GM19468 (cell line): ENCODE measurements around the gene RASSF7.

Experiments
- ATAC-seq: cut with Tn5 transposase; IDR thresholded peaks from one replicate; pipeline ENCODE4 v1.9.1; 2021; ENCODE audit warnings: mild to moderate bottlenecking, moderate library complexity, moderate number of reproducible peaks; ENCODE audit not compliant: unreplicated experiment; ENCODE audit errors: extremely low read depth

Gene RASSF7

GRCh38 chr11:550021-550745 is 10.6 kb upstream of the RASSF7 start:
- no peak for ATAC-seq

- ATAC-seq, result no peak
Observed at GRCh38 chr11:550746-551085, 10.1 kb upstream of the RASSF7 start.

DNA sequence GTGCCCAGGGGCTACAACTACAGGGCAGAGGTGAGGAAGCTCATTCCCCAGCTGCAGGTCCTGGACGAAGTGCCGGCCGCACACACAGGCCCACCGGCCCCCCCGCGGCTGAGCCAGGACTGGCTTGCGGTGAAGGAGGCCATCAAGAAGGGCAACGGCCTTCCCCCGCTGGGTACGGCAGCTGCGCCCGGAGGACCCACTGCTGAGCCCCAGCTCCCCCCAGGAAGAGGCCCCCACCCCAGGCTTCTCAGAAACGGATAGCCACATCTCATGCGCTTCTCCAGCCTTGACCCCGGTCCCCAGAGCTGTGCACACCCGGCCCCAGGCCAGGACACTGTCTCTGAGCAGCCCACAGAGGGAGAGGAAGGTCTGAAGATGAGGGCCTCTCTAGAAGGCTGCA is 9.6 kb upstream of the RASSF7 start:
- ATAC-seq, result no peak

DNA sequence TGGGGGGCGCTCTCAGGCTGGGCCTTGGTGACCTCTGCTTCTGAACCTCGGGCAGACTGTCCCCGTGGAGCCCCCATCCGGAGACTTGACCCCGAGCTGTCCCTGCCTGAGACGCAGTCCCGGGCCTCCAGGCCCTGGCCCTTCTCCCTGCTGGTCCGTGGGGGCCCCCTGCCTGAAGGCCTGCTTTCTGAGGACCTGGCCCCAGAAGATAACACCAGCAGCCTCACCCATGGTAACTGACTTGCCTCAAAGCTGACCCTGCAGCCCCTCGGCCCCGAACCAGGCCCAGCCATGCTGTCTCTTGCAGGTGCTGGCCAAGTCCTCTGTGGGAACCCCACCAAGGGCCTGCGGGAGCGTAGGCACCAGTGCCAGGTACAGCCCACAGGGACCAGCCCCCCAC is 9.2 kb upstream of the RASSF7 start:
- ATAC-seq, result no peak

DNA sequence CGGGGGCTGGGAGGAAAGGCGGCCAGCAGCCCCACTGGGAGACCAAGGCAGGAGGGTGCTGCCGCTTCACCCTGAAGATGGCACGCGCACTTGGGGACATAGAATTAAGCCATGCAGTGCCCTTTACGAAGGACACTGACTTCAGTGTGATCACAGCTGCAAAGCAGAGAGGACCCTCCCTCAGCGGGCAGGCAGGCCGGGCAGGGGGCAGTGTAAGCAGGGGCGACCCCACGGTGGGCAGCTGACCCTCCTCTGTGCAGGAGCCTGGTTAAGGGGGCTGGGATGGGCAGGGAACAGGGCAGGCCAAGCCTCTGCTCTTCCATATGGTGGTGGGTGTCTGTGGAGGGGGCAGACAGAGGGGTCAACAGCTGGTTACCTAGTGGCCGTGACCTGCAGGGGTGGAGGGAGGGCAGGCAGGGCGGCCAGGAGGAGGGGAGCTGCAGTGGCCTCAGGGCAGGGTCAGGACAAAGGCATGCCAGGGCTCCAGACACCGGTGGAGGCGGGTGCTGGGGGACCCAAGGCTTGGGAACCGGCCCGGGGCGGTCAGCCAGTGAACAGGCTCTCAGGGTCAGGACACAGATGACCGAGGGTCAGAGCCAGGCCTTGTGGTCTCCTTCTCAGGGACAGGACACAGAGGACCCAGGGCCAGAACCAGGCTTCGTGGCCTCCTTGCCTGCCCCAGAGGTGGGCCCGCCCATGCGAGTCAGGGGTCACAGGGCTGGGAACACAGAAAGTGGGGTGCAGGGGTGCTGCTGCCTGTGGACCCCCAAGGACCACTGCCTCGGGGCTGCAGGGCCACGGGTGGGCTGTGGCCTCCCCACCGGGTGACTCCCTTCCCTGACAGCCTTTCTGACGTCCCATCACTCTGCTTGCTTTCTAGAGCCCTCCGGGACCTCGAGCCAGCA is 7.4 kb upstream of the RASSF7 start:
- no peak for ATAC-seq

DNA sequence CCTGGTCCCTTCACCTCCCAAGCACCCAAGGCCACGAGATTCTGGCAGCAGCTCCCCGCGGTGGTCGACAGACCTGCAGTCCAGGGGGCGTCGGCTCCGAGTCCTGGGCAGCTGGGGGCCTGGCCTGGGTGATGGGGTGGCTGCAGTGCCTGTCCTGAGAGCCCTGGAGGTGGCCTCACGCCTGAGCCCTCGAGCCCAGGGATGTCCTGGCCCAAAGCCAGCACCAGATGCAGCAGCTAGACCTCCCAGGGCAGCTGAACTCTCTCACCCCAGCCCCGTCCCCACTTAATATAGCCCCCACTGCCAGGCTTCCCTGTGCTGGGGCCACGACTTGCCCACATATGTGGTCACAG is 6.8 kb upstream of the RASSF7 start:
- no peak for ATAC-seq

- ATAC-seq, result no peak
Observed at GRCh38 chr11:554428-555226, 6.1 kb upstream of the RASSF7 start.

GRCh38 chr11:555227-555779 is 5.5 kb upstream of the RASSF7 start:
- ATAC-seq, result no peak

GRCh38 chr11:555780-556661 is 4.7 kb upstream of the RASSF7 start:
- no peak for ATAC-seq

DNA sequence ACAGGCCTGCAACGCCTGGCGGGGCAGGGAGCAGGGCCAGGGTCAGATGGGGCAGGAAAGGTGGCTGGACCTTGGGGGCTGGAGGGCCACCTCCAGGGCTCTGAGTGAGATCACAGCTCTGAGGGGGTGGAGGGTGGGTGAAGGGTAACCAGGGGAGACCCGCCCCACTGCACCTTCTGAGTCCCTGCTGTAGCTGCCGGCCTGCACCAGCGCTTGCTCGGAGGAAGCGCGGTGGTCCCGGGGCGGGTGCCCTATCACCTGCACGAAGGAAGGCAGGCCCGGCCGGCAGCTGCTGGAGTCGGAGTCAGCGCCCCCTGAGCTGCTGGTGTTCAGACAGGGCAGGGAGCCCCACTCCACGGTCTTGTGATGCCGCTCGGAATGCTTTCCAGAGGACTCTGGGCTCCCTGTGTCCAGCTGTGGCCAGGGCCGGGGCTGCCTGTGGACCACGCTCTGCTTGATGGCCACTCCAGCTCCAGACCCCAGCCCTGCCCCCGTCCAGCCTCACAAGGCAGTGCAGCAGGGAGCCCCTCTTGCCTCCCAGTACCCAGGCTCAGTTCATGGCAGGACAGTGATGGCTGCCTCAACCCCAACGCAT is 4.0 kb upstream of the RASSF7 start:
- ATAC-seq, result no peak

- ATAC-seq, result no peak
Observed at GRCh38 chr11:557328-558132, 3.2 kb upstream of the RASSF7 start.

GRCh38 chr11:558503-558902 is 2.3 kb upstream of the RASSF7 start:
- no peak for ATAC-seq

GRCh38 chr11:559020-559620 is 1.6 kb upstream of the RASSF7 start:
- ATAC-seq, result no peak

DNA sequence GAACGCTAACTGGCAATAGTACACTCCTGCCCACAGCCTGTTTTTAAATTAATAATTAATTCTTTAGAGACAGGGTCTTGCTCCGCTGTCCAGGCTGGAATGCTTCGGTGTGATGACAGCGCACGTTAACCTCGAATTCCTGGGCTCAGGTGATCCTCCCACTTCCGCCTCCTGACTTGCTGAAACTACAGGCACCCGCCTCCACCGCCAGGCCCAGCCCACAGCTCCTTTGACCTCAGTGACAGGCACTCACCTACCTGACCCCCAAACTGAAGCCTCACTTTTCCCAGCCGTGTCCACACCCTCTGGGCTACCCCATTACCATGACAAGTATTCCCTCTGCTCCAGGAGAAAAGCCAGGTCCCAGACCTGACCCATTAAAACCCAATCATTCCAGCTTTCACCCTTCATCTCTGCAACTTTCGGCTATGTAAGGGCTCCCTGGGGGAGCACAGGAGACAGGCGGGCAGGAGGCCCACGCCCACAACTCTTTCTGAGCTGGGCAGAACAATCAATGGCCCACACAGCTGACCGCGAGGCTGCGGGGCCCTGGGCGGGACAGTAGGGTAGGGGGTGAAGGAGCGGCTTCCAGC is 962 bp upstream of the RASSF7 start:
- no peak for ATAC-seq

GRCh38 chr11:561148-562003 is 606 bp downstream of the RASSF7 start:
- ATAC-seq, result no peak

DNA sequence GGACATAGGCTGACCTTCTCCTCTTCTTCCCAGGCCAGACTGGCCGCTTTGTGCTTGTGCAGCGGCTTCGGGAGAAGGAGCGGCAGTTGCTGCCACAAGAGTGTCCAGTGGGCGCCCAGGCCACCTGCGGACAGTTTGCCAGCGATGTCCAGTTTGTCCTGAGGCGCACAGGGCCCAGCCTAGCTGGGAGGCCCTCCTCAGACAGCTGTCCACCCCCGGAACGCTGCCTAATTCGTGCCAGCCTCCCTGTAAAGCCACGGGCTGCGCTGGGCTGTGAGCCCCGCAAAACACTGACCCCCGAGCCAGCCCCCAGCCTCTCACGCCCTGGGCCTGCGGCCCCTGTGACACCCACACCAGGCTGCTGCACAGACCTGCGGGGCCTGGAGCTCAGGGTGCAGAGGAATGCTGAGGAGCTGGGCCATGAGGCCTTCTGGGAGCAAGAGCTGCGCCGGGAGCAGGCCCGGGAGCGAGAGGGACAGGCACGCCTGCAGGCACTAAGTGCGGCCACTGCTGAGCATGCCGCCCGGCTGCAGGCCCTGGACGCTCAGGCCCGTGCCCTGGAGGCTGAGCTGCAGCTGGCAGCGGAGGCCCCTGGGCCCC is 1.4 kb downstream of the RASSF7 start:
- no peak for ATAC-seq
